ENCODE data around the gene SORBS1. TPM values are rescaled to one million over a fixed set of nuclear protein-coding genes. Genes with fewer than 3 reads are reported as not detected.

The SORBS1 gene
- total and polyA plus RNA-seq, 2 of the 13 experiments (the other 11 are each of a cell fraction or from before 2014, with no cell fraction given) = 16.8 to 39.8 TPM

- TF ChIP-seq ZNF317 (CRISPR knock-in tag; IDR thresholded peaks at IDR 0.05) (no peak), SETDB1 (CRISPR knock-in tag; IDR thresholded peaks at IDR 0.05; ENCODE audit: borderline replicate concordance) (no peak), CREB1 (IDR thresholded peaks at IDR 0.05) (no peak), CREB1 (CRISPR knock-in tag; IDR thresholded peaks at IDR 0.05) (no peak), ARID3A (IDR thresholded peaks at IDR 0.05; ENCODE audit: low read depth, low read length) (no peak), ZNF577 (CRISPR knock-in tag; IDR thresholded peaks at IDR 0.05; ENCODE audit: borderline replicate concordance, low read depth) (no peak), EZH2 (conservative IDR thresholded peaks at IDR 0.05; ENCODE audit: low read depth, low read length) (no peak), ZNF282 (IDR thresholded peaks at IDR 0.05; ENCODE audit: partially characterized antibody) (no peak), MAFK (conservative IDR thresholded peaks at IDR 0.05 in 1 of 2, IDR thresholded peaks at IDR 0.05 in 1 of 2; ENCODE audit: low read length in 2 of 2) (no peak), TAF15 (IDR thresholded peaks at IDR 0.05; ENCODE audit: low read depth, low read length, poor library complexity, severe bottlenecking) (no peak), ZNF616 (CRISPR knock-in tag; IDR thresholded peaks at IDR 0.05; ENCODE audit: low read depth) (no peak), ZMYM2 (CRISPR knock-in tag; IDR thresholded peaks at IDR 0.05) (no peak), MYNN (CRISPR knock-in tag; IDR thresholded peaks at IDR 0.05; ENCODE audit: low read depth) (no peak), ZNF251 (CRISPR knock-in tag; IDR thresholded peaks at IDR 0.05) (0 out of 2 replicates have a peak, but pooled peaks have one; percentile 29), SALL1 (CRISPR knock-in tag; IDR thresholded peaks at IDR 0.05) (peak; percentile 49; the same call in 1 of the 2 replicates), ARNT2 (CRISPR knock-in tag; IDR thresholded peaks at IDR 0.05; ENCODE audit: low read depth) (peak; percentile 83; the same call in 1 of the 2 replicates), SAP130 (CRISPR knock-in tag; IDR thresholded peaks at IDR 0.05; ENCODE audit: low read depth) (peak; percentile 53), ZNF276 (CRISPR knock-in tag; IDR thresholded peaks at IDR 0.05; ENCODE audit: low read depth) (peak; percentile 29), RORA (CRISPR knock-in tag; IDR thresholded peaks at IDR 0.05) (no peak), CEBPG (CRISPR knock-in tag; IDR thresholded peaks at IDR 0.05) (no peak), ZNF574 (CRISPR knock-in tag; IDR thresholded peaks at IDR 0.05) (no peak; the same call in 1 of the 2 replicates), TOPORS (CRISPR knock-in tag; IDR thresholded peaks at IDR 0.05) (0 out of 2 replicates have a peak, but pooled peaks have one; percentile 53), HNF4A (CRISPR knock-in tag; IDR thresholded peaks at IDR 0.05) (no peak)
Observed at GRCh38 chr10:95290461-95291364, 270.5 kb downstream of the SORBS1 start, which contains the start of gene PDLIM1 (continued).
